ENCODE results near the gene TSPAN5.

DNA sequence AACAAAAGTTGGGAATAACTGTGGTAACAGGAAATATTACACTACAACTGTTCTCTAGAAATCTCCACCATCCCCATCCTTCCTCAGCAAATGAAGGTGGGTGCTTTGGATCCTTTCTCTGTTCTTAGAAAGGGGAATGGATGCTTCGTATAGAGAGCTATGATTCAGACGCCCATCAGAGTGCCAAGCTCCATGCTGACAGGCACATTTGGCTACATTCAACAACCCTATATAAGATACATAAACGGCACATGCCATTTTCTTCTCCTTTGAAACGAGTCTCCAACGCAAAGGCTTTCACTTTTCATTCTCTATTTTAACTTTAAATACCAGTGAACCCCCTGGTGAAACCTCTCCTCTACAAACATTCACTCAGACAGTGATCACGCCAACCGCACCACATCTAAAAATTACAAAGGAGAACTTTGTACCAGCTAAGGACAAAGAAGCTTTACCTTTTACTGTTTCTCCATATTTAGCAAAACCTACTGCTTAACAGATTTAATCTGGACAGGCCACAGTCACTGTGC is 172.5 kb downstream of the TSPAN5 start:
- TF ChIP-seq, protein P1, sequence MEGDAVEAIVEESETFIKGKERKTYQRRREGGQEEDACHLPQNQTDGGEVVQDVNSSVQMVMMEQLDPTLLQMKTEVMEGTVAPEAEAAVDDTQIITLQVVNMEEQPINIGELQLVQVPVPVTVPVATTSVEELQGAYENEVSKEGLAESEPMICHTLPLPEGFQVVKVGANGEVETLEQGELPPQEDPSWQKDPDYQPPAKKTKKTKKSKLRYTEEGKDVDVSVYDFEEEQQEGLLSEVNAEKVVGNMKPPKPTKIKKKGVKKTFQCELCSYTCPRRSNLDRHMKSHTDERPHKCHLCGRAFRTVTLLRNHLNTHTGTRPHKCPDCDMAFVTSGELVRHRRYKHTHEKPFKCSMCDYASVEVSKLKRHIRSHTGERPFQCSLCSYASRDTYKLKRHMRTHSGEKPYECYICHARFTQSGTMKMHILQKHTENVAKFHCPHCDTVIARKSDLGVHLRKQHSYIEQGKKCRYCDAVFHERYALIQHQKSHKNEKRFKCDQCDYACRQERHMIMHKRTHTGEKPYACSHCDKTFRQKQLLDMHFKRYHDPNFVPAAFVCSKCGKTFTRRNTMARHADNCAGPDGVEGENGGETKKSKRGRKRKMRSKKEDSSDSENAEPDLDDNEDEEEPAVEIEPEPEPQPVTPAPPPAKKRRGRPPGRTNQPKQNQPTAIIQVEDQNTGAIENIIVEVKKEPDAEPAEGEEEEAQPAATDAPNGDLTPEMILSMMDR (IDR thresholded peaks at IDR 0.05; ENCODE audit: poor library complexity), result no peak
- TF ChIP-seq EZH2 (IDR thresholded peaks at IDR 0.05; ENCODE audit: borderline replicate concordance), result no peak

Measured in hepatocyte (in vitro differentiated cells).